ENCODE results near the gene LRP6.

DNA sequence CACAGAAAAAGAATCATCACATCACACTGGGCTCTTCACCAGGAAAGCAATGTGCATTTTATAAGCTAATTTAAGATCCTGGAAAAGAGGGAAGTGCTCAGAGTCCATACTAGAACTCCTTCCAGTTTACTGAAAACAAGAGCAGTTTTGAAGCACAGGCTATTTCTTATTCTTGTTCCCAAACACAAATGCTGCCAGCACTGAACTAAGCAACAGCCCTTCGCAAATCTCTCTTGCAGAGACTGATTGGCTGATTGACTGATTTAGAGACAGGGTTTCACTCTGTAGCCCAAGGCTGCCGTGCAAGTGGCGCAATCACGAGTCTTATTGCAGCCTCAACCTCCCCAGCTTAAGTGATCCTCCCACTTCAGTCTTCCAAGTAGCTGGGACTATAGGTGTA, 151.3 kb downstream of the LRP6 start:
- TF ChIP-seq, protein P1, sequence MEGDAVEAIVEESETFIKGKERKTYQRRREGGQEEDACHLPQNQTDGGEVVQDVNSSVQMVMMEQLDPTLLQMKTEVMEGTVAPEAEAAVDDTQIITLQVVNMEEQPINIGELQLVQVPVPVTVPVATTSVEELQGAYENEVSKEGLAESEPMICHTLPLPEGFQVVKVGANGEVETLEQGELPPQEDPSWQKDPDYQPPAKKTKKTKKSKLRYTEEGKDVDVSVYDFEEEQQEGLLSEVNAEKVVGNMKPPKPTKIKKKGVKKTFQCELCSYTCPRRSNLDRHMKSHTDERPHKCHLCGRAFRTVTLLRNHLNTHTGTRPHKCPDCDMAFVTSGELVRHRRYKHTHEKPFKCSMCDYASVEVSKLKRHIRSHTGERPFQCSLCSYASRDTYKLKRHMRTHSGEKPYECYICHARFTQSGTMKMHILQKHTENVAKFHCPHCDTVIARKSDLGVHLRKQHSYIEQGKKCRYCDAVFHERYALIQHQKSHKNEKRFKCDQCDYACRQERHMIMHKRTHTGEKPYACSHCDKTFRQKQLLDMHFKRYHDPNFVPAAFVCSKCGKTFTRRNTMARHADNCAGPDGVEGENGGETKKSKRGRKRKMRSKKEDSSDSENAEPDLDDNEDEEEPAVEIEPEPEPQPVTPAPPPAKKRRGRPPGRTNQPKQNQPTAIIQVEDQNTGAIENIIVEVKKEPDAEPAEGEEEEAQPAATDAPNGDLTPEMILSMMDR (IDR thresholded peaks at IDR 0.05 in 2 of 3, conservative IDR thresholded peaks at IDR 0.05 in 1 of 3; ENCODE audit: control insufficient read depth in 2 of 3, extremely low read depth in 1 of 3, insufficient read depth in 1 of 3, low read depth in 3 of 3, low read length in 3 of 3) = no peak
- TF ChIP-seq NFYB (IDR thresholded peaks at IDR 0.05; ENCODE audit: insufficient read depth, low read depth, low read length) (no peak), HDAC6 (IDR thresholded peaks at IDR 0.05; ENCODE audit: unreplicated experiment) (no peak), EP300 (IDR thresholded peaks at IDR 0.05; ENCODE audit: borderline replicate concordance in 1 of 2, control insufficient read depth in 1 of 2, low read depth in 2 of 2, low read length in 2 of 2) (no peak), ATF7 (IDR thresholded peaks at IDR 0.05; ENCODE audit: low read depth) (no peak), CREB1 (IDR thresholded peaks at IDR 0.05; ENCODE audit: low read depth) (no peak), FOXK2 (IDR thresholded peaks at IDR 0.05) (no peak), MYC (IDR thresholded peaks at IDR 0.05; ENCODE audit: insufficient read depth, insufficient read length, insufficient replicate concordance, low read length, severe bottlenecking) (no peak), CHD2 (IDR thresholded peaks at IDR 0.05; ENCODE audit: borderline replicate concordance, low read depth, low read length) (no peak)
- TF ChIP-seq, protein P2, sequence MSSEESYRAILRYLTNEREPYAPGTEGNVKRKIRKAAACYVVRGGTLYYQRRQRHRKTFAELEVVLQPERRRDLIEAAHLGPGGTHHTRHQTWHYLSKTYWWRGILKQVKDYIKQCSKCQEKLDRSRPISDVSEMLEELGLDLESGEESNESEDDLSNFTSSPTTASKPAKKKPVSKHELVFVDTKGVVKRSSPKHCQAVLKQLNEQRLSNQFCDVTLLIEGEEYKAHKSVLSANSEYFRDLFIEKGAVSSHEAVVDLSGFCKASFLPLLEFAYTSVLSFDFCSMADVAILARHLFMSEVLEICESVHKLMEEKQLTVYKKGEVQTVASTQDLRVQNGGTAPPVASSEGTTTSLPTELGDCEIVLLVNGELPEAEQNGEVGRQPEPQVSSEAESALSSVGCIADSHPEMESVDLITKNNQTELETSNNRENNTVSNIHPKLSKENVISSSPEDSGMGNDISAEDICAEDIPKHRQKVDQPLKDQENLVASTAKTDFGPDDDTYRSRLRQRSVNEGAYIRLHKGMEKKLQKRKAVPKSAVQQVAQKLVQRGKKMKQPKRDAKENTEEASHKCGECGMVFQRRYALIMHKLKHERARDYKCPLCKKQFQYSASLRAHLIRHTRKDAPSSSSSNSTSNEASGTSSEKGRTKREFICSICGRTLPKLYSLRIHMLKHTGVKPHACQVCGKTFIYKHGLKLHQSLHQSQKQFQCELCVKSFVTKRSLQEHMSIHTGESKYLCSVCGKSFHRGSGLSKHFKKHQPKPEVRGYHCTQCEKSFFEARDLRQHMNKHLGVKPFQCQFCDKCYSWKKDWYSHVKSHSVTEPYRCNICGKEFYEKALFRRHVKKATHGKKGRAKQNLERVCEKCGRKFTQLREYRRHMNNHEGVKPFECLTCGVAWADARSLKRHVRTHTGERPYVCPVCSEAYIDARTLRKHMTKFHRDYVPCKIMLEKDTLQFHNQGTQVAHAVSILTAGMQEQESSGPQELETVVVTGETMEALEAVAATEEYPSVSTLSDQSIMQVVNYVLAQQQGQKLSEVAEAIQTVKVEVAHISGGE (CRISPR knock-in tag; IDR thresholded peaks at IDR 0.05) = no peak
- TF ChIP-seq, protein P3, sequence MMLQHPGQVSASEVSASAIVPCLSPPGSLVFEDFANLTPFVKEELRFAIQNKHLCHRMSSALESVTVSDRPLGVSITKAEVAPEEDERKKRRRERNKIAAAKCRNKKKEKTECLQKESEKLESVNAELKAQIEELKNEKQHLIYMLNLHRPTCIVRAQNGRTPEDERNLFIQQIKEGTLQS (IDR thresholded peaks at IDR 0.05; ENCODE audit: borderline replicate concordance, extremely low read depth, low read depth, low read length) = no peak
- TF ChIP-seq, protein P4, sequence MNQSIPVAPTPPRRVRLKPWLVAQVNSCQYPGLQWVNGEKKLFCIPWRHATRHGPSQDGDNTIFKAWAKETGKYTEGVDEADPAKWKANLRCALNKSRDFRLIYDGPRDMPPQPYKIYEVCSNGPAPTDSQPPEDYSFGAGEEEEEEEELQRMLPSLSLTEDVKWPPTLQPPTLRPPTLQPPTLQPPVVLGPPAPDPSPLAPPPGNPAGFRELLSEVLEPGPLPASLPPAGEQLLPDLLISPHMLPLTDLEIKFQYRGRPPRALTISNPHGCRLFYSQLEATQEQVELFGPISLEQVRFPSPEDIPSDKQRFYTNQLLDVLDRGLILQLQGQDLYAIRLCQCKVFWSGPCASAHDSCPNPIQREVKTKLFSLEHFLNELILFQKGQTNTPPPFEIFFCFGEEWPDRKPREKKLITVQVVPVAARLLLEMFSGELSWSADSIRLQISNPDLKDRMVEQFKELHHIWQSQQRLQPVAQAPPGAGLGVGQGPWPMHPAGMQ (IDR thresholded peaks at IDR 0.05; ENCODE audit: borderline replicate concordance) = no peak

All from GM12878 (cell line).